NCI-H1048 (cell line): ENCODE results near the gene KIF5C.

Experiments used
- DNase-seq: peaks from one replicate; lab custom pipeline; 2025; lab: John Stamatoyannopoulos, UW

KIF5C gene

GRCh38 chr2:148888003-148888501, 13.0 kb downstream of the KIF5C start:
- no peak for DNase-seq

GRCh38 chr2:148888986-148889385, 14.0 kb downstream of the KIF5C start:
- no peak for DNase-seq

- no peak for DNase-seq
Measured at GRCh38 chr2:148893906-148894305, 18.9 kb downstream of the KIF5C start.

GRCh38 chr2:148896136-148896535, 21.1 kb downstream of the KIF5C start:
- DNase-seq: no peak

- no peak for DNase-seq
Measured at GRCh38 chr2:148899638-148900318, 24.8 kb downstream of the KIF5C start.

GRCh38 chr2:148900350-148900837, 25.4 kb downstream of the KIF5C start:
- no peak for DNase-seq

GRCh38 chr2:148901142-148901541, 26.1 kb downstream of the KIF5C start:
- no peak for DNase-seq

GRCh38 chr2:148902798-148903197, 27.8 kb downstream of the KIF5C start:
- DNase-seq: no peak

GRCh38 chr2:148903294-148903693, 28.3 kb downstream of the KIF5C start:
- DNase-seq: no peak

- no peak for DNase-seq
Measured at GRCh38 chr2:148903979-148904378, 29.0 kb downstream of the KIF5C start.

- no peak for DNase-seq
Measured at GRCh38 chr2:148906124-148906523, 31.1 kb downstream of the KIF5C start.

- no peak for DNase-seq
Measured at GRCh38 chr2:148907085-148907785, 32.2 kb downstream of the KIF5C start.

- no peak for DNase-seq
Measured at GRCh38 chr2:148909114-148909513, 34.1 kb downstream of the KIF5C start.

- DNase-seq: no peak
Measured at GRCh38 chr2:148913061-148913460, 38.0 kb downstream of the KIF5C start.

GRCh38 chr2:148913492-148913891, 38.5 kb downstream of the KIF5C start:
- DNase-seq: no peak

GRCh38 chr2:148914463-148914862, 39.4 kb downstream of the KIF5C start:
- DNase-seq: no peak

- DNase-seq: no peak
Measured at GRCh38 chr2:148917431-148917830, 42.4 kb downstream of the KIF5C start.

- DNase-seq: no peak
Measured at GRCh38 chr2:148918554-148918953, 43.5 kb downstream of the KIF5C start.

- DNase-seq: no peak
Measured at GRCh38 chr2:148920559-148920958, 45.5 kb downstream of the KIF5C start.

GRCh38 chr2:148922062-148922461, 47.0 kb downstream of the KIF5C start:
- DNase-seq: no peak

- DNase-seq: no peak
Measured at GRCh38 chr2:148922776-148923475, 47.9 kb downstream of the KIF5C start.

- DNase-seq: no peak
Measured at GRCh38 chr2:148924514-148925178, 49.6 kb downstream of the KIF5C start.
